Bronchial epithelial cell (primary cell): ENCODE results near the gene BAHCC1. TPM values are rescaled to one million over a fixed set of nuclear protein-coding genes. Genes with fewer than 3 reads are reported as not detected.

Experiments
- DNase-seq: peaks from one replicate; pipeline ENCODE4 v3.0.0-alpha.2; 2010; ENCODE audit warnings: low read depth
- FAIRE-seq: peaks from 2 replicates; lab custom pipeline; 2011; peaks lifted over from hg19 to GRCh38; lab: Jason Lieb, UNC
- H3K27me3 ChIP-seq: 2 replicates; pipeline ENCODE4 v1.5.1; 2011; ENCODE audit warnings: low read length; ENCODE audit not compliant: control insufficient read depth, insufficient read depth
- H3K36me3 ChIP-seq: 2 replicates; pipeline ENCODE4 v1.5.1; 2011; ENCODE audit warnings: low read length; ENCODE audit not compliant: control insufficient read depth, insufficient read depth
- H3K4me3 ChIP-seq: 2 replicates; pipeline ENCODE4 v1.5.1; 2011; ENCODE audit warnings: mild to moderate bottlenecking, low read depth, low read length, control low read depth
- CTCF ChIP-seq: IDR thresholded peaks from 2 replicates; pipeline ENCODE4 v1.5.1; 2011; ENCODE audit warnings: mild to moderate bottlenecking, moderate library complexity, low read length, control low read depth, inconsistent platforms; ENCODE audit not compliant: insufficient read depth, severe bottlenecking
- total RNA-seq: library from RNA; depleted of rRNA; stranded (reverse); fragments of >200 nt; gene quantifications from 2 replicates; pipeline ENCODE4 v1.2.1, GENCODE V29; 2014

Gene BAHCC1
- total RNA-seq, 1 donor from 2014 or later, result 0.79 TPM

- Histone ChIP-seq H3K27me3 (peaks cover 5% of the 10 kb centered on the region), H3K36me3 (no peaks in the 10 kb centered on the region), H3K4me3 (peak overlapping the region; percentile 67)
- TF ChIP-seq CTCF, result no peak
- DNase-seq (no peak), FAIRE-seq (no peak)
Observed at GRCh38 chr17:81487487-81488275, 92.4 kb downstream of the BAHCC1 start.

- H3K4me3 ChIP-seq, result peak overlapping the region; percentile 67
- FAIRE-seq (no peak), DNase-seq (no peak)
- TF ChIP-seq CTCF, result no peak
- H3K36me3 ChIP-seq, result no peaks in the 10 kb centered on the region
- H3K27me3 ChIP-seq, result peaks cover 7% of the 10 kb centered on the region
Observed at GRCh38 chr17:81488276-81488860, 93.1 kb downstream of the BAHCC1 start.

- H3K36me3 ChIP-seq, result no peaks in the 10 kb centered on the region
- FAIRE-seq (no peak), DNase-seq (no peak)
- H3K27me3 ChIP-seq, result peaks cover 7% of the 10 kb centered on the region
- H3K4me3 ChIP-seq, result no peak overlapping the region
- TF ChIP-seq CTCF, result no peak
Observed at GRCh38 chr17:81489012-81489997, 94.0 kb downstream of the BAHCC1 start.

GRCh38 chr17:81489998-81490992 lies 95.0 kb downstream of the BAHCC1 start:
- Histone ChIP-seq H3K36me3 (no peaks in the 10 kb centered on the region), H3K27me3 (peaks cover 7% of the 10 kb centered on the region), H3K4me3 (no peak overlapping the region)
- FAIRE-seq, result no peak
- no peak for DNase-seq
- TF ChIP-seq CTCF, result no peak

- H3K4me3 ChIP-seq, result no peak overlapping the region
- H3K27me3 ChIP-seq, result peaks cover 7% of the 10 kb centered on the region
- DNase-seq (no peak), FAIRE-seq (no peak)
- H3K36me3 ChIP-seq, result no peaks in the 10 kb centered on the region
- TF ChIP-seq CTCF, result no peak
Observed at GRCh38 chr17:81491181-81491581, 95.9 kb downstream of the BAHCC1 start.
